ENCODE data around the gene CDC42BPB. TPM values are rescaled to one million over a fixed set of nuclear protein-coding genes. Genes with fewer than 3 reads are reported as not detected.

CDC42BPB gene
- total and polyA plus RNA-seq, 2 of the 4 experiments (the other 2 are of a cell fraction): 49.1 to 81.4 TPM

DNA sequence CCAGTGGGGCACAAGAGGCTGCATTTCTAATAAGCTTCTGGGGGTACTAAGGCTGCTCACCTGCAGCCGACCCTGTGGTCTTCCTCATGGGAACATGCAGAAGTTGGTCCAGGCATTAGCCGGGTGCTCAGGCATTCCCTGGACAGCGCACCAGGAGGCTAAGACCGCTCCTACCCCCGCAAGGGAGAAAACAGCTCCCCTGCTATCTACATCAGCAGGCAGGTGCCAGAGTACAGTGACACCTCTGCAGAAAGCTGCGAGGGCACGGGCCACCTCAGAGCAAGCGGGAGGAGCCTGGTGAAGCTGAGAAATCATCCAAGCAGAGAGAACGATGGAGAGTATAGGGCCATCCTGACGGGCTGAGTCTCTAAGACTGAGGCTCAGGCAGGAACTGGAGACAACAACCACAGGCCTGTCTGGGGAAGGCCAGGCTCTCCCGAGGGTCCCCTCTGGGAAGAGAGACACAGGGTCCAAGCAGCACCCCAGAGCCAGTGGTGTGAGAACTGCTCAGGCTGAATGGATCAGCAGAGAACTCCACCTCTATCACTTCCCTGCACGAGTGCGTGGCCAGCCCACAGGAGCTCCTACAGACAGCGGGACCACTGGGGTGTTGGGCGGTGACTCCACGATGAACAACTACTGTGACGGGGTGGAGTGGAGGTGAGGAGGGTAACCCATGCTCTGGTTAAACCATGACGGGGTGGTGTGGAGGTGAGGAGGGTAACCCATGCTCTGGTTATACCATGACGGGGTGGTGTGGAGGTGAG lies 72.8 kb downstream of the CDC42BPB start:
- Histone ChIP-seq H3K79me1 (ENCODE audit: low read depth in 1 of 2, low read length in 2 of 2) (peaks cover 19 to 66% of the 10 kb centered on the region in 2 experiments), H2BK15ac (ENCODE audit: low read depth, low read length) (no peak overlapping the region), H4K20me1 (ENCODE audit: insufficient read depth, low read length) (peaks cover 26% of the 10 kb centered on the region), H3K23ac (ENCODE audit: low read depth, low read length) (no peak overlapping the region), H3K27me3 (ENCODE audit: control insufficient read depth, insufficient read depth, low read length) (no peaks in the 10 kb centered on the region), H3K56ac (ENCODE audit: extremely low read depth, insufficient read depth, low read length) (no peak overlapping the region), H3K36me3 (ENCODE audit: control insufficient read depth, insufficient read depth, low read length) (peaks cover 58% of the 10 kb centered on the region), H2AK9ac (replicated peaks; ENCODE audit: low read depth, low read length, poor library complexity) (no peak overlapping the region), H4K8ac (ENCODE audit: low read depth in 2 of 2, low read length in 2 of 2) (no peak overlapping the region), H3K18ac (ENCODE audit: low read depth, low read length) (no peak overlapping the region), H2BK20ac (ENCODE audit: low read depth, low read length) (no peak overlapping the region), H4K5ac (ENCODE audit: low read depth, low read length) (no peak overlapping the region), H4K91ac (ENCODE audit: insufficient read depth, low read depth, low read length) (no peak overlapping the region), H3K14ac (replicated peaks; ENCODE audit: low read depth, low read length) (no peak overlapping the region), H3K9me3 (ENCODE audit: control insufficient read depth, insufficient read depth, low read length) (peaks cover 10% of the 10 kb centered on the region), H2AK5ac (ENCODE audit: low read depth, low read length) (no peak overlapping the region), H2AFZ (replicated peaks; ENCODE audit: low read length, poor library complexity) (no peak overlapping the region), H3K9me1 (ENCODE audit: insufficient read depth, low read length) (peaks cover 11% of the 10 kb centered on the region), H3K4me2 (ENCODE audit: low read depth, low read length) (no peak overlapping the region), H2BK120ac (ENCODE audit: low read depth, low read length) (no peak overlapping the region), H3K27ac (ENCODE audit: insufficient read depth, low read length) (no peak overlapping the region), H3K4me3 (ENCODE audit: insufficient read depth, low read depth, low read length) (no peak overlapping the region), H3K9ac (ENCODE audit: low read depth, low read length) (no peak overlapping the region), H3K4ac (ENCODE audit: low read depth, low read length) (no peak overlapping the region), H3K4me1 (ENCODE audit: control insufficient read depth, insufficient read depth, low read length) (peaks cover 10% of the 10 kb centered on the region), H2BK5ac (ENCODE audit: low read depth, low read length, poor library complexity, severe bottlenecking) (no peak overlapping the region)
- dilution Hi-C loops (cut with HindIII; ENCODE audit: low sequenced_read_pairs, unreplicated experiment) (no loop called here), in situ Hi-C loops (cut with MboI; ENCODE audit: low sequenced_read_pairs) (no loop called here), intact Hi-C loops (cut with micrococcal nuclease) (no loop called here)
- no TSS peak for BruUV-seq (replicated peaks)
- DNase-seq: no peak
- TF ChIP-seq, protein P1, sequence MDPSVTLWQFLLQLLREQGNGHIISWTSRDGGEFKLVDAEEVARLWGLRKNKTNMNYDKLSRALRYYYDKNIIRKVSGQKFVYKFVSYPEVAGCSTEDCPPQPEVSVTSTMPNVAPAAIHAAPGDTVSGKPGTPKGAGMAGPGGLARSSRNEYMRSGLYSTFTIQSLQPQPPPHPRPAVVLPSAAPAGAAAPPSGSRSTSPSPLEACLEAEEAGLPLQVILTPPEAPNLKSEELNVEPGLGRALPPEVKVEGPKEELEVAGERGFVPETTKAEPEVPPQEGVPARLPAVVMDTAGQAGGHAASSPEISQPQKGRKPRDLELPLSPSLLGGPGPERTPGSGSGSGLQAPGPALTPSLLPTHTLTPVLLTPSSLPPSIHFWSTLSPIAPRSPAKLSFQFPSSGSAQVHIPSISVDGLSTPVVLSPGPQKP (IDR thresholded peaks at IDR 0.05; ENCODE audit: borderline replicate concordance, low read depth, low read length): no peak
- TF ChIP-seq POLR2A (IDR thresholded peaks at IDR 0.05; ENCODE audit: low read depth, low read length): no peak
- TF ChIP-seq CEBPB (IDR thresholded peaks at IDR 0.05; ENCODE audit: low read depth, low read length): no peak
- TF ChIP-seq RCOR1 (IDR thresholded peaks at IDR 0.05; ENCODE audit: insufficient replicate concordance, low read length): no peak
- TF ChIP-seq MAFK (IDR thresholded peaks at IDR 0.05; ENCODE audit: low read depth, low read length): no peak
- no peak for TF ChIP-seq NFE2L2 (IDR thresholded peaks at IDR 0.05; ENCODE audit: low read depth, low read length)
- no peak for TF ChIP-seq FOS (IDR thresholded peaks at IDR 0.05; ENCODE audit: low read depth, low read length)
- no peak for TF ChIP-seq BHLHE40 (IDR thresholded peaks at IDR 0.05; ENCODE audit: low read depth, low read length)
- no peak for TF ChIP-seq SMC3 (IDR thresholded peaks at IDR 0.05; ENCODE audit: low read depth, low read length)
- TF ChIP-seq MAZ (IDR thresholded peaks at IDR 0.05; ENCODE audit: borderline replicate concordance, low read depth, low read length): no peak
- no peak for TF ChIP-seq RAD21 (IDR thresholded peaks at IDR 0.05; ENCODE audit: low read length)
- no peak for TF ChIP-seq MXI1 (IDR thresholded peaks at IDR 0.05; ENCODE audit: borderline replicate concordance, low read depth, low read length)
- TF ChIP-seq RFX5 (IDR thresholded peaks at IDR 0.05; ENCODE audit: low read depth, low read length): no peak
- TF ChIP-seq, protein P2, sequence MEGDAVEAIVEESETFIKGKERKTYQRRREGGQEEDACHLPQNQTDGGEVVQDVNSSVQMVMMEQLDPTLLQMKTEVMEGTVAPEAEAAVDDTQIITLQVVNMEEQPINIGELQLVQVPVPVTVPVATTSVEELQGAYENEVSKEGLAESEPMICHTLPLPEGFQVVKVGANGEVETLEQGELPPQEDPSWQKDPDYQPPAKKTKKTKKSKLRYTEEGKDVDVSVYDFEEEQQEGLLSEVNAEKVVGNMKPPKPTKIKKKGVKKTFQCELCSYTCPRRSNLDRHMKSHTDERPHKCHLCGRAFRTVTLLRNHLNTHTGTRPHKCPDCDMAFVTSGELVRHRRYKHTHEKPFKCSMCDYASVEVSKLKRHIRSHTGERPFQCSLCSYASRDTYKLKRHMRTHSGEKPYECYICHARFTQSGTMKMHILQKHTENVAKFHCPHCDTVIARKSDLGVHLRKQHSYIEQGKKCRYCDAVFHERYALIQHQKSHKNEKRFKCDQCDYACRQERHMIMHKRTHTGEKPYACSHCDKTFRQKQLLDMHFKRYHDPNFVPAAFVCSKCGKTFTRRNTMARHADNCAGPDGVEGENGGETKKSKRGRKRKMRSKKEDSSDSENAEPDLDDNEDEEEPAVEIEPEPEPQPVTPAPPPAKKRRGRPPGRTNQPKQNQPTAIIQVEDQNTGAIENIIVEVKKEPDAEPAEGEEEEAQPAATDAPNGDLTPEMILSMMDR (conservative IDR thresholded peaks at IDR 0.05; ENCODE audit: low read depth, low read length): no peak
- ChIA-PET POLR2A (ENCODE audit: unreplicated experiment) (no interaction called here), CTCF (interaction anchor here (1.3 kb wide), 1 partner anchor 16 kb away, joined by 3 read pairs; no protein-coding TSS in a partner anchor)
- WGBS, 2 experiments (ENCODE audit: extremely low coverage in 2 of 2, insufficient read length in 1 of 2): 95% methylated on average over 13 of the region's 19 CpGs; no CpG with 5 or more reads in 1 of the 2 experiments
- no peak for ATAC-seq (ENCODE audit: low read depth)
